OCI-LY1 (cell line): Measurements from ENCODE around the gene KDM4B.

Experiments
- H2AFZ ChIP-seq: fragments of 200-600 bp; sonication (generic), shearing (Covaris generic); 2 replicates; pipeline ENCODE4 v1.6.0; 2014; ENCODE audit warnings: antibody characterized with exemption, mild to moderate bottlenecking, low read length
- H3F3A ChIP-seq: fragments of 200-600 bp; sonication (generic), shearing (Covaris generic); 2 replicates; pipeline ENCODE4 v1.6.0; 2014; ENCODE audit warnings: mild to moderate bottlenecking, antibody characterized with exemption, low read length, moderate library complexity; ENCODE audit not compliant: insufficient read depth
- H3K27ac ChIP-seq: fragments of 200-600 bp; sonication (generic); 2 replicates; pipeline ENCODE4 v1.5.1; 2014; ENCODE audit warnings: low read length, mixed run types, mild to moderate bottlenecking, low read depth; ENCODE audit not compliant: poor library complexity, severe bottlenecking
- H3K27me3 ChIP-seq: fragments of 200-600 bp; sonication (generic); 2 replicates; pipeline ENCODE4 v1.6.0; 2014; ENCODE audit warnings: antibody characterized with exemption, mild to moderate bottlenecking, low read length, moderate library complexity; ENCODE audit not compliant: insufficient read depth
- H3K36me3 ChIP-seq: fragments of 200-600 bp; sonication (generic); 2 replicates; pipeline ENCODE4 v1.6.1; 2014; ENCODE audit warnings: mild to moderate bottlenecking, antibody characterized with exemption, low read length, moderate library complexity, mixed read lengths; ENCODE audit not compliant: insufficient read depth
- H3K4me1 ChIP-seq: fragments of 200-600 bp; sonication (generic); 2 replicates; pipeline ENCODE4 v1.5.1; 2014; ENCODE audit warnings: mild to moderate bottlenecking, low read length, moderate library complexity; ENCODE audit not compliant: insufficient read depth, severe bottlenecking
- H3K4me2 ChIP-seq: fragments of 200-600 bp; sonication (generic), shearing (Covaris generic); 2 replicates; pipeline ENCODE4 v1.6.1; 2014; ENCODE audit warnings: low read length
- H3K4me3 ChIP-seq: fragments of 200-600 bp; sonication (generic); 2 replicates; pipeline ENCODE4 v1.5.1; 2014; ENCODE audit warnings: low read length, low read depth, mild to moderate bottlenecking, mixed read lengths; ENCODE audit not compliant: poor library complexity, severe bottlenecking
- H3K79me2 ChIP-seq: fragments of 200-600 bp; shearing (Covaris generic); 2 replicates; pipeline ENCODE4 v1.6.1; 2016; ENCODE audit warnings: mixed run types, low read length, mixed read lengths; ENCODE audit not compliant: insufficient read depth
- H3K9ac ChIP-seq: fragments of 200-600 bp; sonication (generic), shearing (Covaris generic); 2 replicates; pipeline ENCODE4 v1.6.1; 2014; ENCODE audit warnings: mild to moderate bottlenecking, low read length, mixed read lengths
- H3K9me2 ChIP-seq: fragments of 200-600 bp; sonication (generic), shearing (Covaris generic); 2 replicates; pipeline ENCODE4 v1.6.1; 2014; ENCODE audit warnings: low read depth, mild to moderate bottlenecking, low read length, mixed read lengths
- H3K9me3 ChIP-seq: fragments of 200-600 bp; shearing (Covaris generic); 2 replicates; pipeline ENCODE4 v1.6.1; 2014; ENCODE audit warnings: low read length, mixed read lengths
- H4K20me1 ChIP-seq: fragments of 200-600 bp; sonication (generic), shearing (Covaris generic); 2 replicates; pipeline ENCODE4 v1.6.0; 2016; ENCODE audit warnings: mild to moderate bottlenecking, low read length; ENCODE audit not compliant: insufficient read depth
- CTCF ChIP-seq: fragments of 200-600 bp; sonication (generic), shearing (Covaris generic); IDR thresholded peaks from 2 replicates; pipeline ENCODE4 v1.5.1; 2017; ENCODE audit warnings: mild to moderate bottlenecking, antibody characterized with exemption, low read length, moderate library complexity, mixed read lengths
- EZH2 ChIP-seq: fragments of 200-600 bp; sonication (generic), shearing (Covaris generic); IDR thresholded peaks from 2 replicates; pipeline ENCODE4 v1.8.0; 2017; ENCODE audit warnings: borderline replicate concordance, mixed run types, mild to moderate bottlenecking, antibody characterized with exemption, low read length, moderate library complexity, mixed read lengths

Gene KDM4B

GRCh38 chr19:5154129-5154798 is 185.4 kb downstream of the KDM4B start:
- Histone ChIP-seq H3K4me1 (no peaks in the 10 kb centered on the region), H3K36me3 (no peaks in the 10 kb centered on the region), H3K9me2 (no peaks in the 10 kb centered on the region), H3K9ac (no peak overlapping the region), H4K20me1 (no peaks in the 10 kb centered on the region), H3K79me2 (no peaks in the 10 kb centered on the region), H3F3A (no peaks in the 10 kb centered on the region), H2AFZ (no peak overlapping the region), H3K4me2 (no peak overlapping the region), H3K27ac (no peak overlapping the region), H3K27me3 (no peaks in the 10 kb centered on the region), H3K4me3 (no peak overlapping the region), H3K9me3 (no peaks in the 10 kb centered on the region)
- peak; percentile 54 for TF ChIP-seq CTCF
- no peak for TF ChIP-seq EZH2

GRCh38 chr19:5154799-5155426 is 186.0 kb downstream of the KDM4B start:
- H3K9ac ChIP-seq: no peak overlapping the region

GRCh38 chr19:5155586-5156210 is 186.8 kb downstream of the KDM4B start:
- Histone ChIP-seq H3K4me1 (no peaks in the 10 kb centered on the region), H3K4me3 (no peak overlapping the region), H3K27me3 (no peaks in the 10 kb centered on the region), H4K20me1 (no peaks in the 10 kb centered on the region), H3K9me2 (no peaks in the 10 kb centered on the region), H2AFZ (no peak overlapping the region), H3K9me3 (no peaks in the 10 kb centered on the region), H3K9ac (no peak overlapping the region), H3K79me2 (no peaks in the 10 kb centered on the region), H3K27ac (no peak overlapping the region), H3K36me3 (no peaks in the 10 kb centered on the region), H3F3A (no peaks in the 10 kb centered on the region), H3K4me2 (no peak overlapping the region)
- TF ChIP-seq CTCF: no peak
- TF ChIP-seq EZH2: no peak

More at GRCh38 chr19:5154799-5155426, 186.0 kb downstream of the KDM4B start:
- H3K36me3 ChIP-seq: no peaks in the 10 kb centered on the region
- H3K4me1 ChIP-seq: no peaks in the 10 kb centered on the region
- no peaks in the 10 kb centered on the region for H3K79me2 ChIP-seq
- H3K9me3 ChIP-seq: no peaks in the 10 kb centered on the region
- H2AFZ ChIP-seq: no peak overlapping the region
- H3K9me2 ChIP-seq: no peaks in the 10 kb centered on the region
- H3K27ac ChIP-seq: no peak overlapping the region
- no peak overlapping the region for H3K4me2 ChIP-seq
- H4K20me1 ChIP-seq: no peaks in the 10 kb centered on the region
- H3K4me3 ChIP-seq: no peak overlapping the region
- TF ChIP-seq EZH2: no peak
- TF ChIP-seq CTCF: no peak
- H3F3A ChIP-seq: no peaks in the 10 kb centered on the region
- no peaks in the 10 kb centered on the region for H3K27me3 ChIP-seq
